ENCODE data around the gene ALAD.

GRCh38 chr9:113345671-113346070, 55.4 kb downstream of the ALAD start:
- TF ChIP-seq CTCF (IDR thresholded peaks at IDR 0.05) (no peak), POLR2A (IDR thresholded peaks at IDR 0.05) (no peak)

All from lower leg skin (tissue), 3 donors.